Activated effector memory CD4-positive, alpha-beta T cell treated with Interleukin-2 at 50 U/mL for 16 hours (primary cell): Measurements from ENCODE around the gene PCGF3.

Experiments
- DNase-seq: peaks from one replicate; pipeline ENCODE4 v3.0.0-alpha.2; 2020

The PCGF3 gene

DNA sequence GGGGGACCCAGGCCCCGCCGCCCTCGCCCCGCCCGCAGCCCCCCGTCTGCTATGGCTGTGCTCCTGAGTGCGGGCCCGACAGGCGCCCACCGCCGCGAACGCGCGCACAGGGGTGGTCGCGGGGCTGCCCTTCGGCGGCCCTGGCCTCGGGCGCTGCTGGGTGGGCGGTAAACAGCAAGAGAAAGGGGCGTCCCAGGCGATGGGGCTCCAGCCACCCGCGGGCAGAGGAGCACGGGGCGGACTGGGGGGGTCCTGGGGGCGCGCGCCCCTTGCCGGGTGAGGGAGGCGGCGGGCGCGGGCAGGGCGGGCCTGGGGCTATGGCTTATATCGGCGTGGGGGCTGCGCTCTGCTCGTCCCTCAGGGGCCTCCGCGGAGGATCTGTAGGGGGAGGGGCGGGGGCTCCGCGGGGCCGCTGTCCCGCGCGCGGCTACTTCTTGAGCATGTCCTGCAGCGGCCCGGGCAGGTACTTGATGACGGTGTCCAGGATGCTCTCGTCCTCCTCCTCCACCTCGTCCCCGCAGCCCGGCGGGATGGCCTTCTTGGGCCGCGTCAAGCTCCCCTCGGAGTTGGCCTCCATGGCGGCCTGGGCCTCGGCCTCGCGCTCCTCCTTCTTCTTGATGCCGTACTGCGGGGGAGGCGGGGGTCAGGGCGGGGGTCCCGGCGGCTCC, 80.6 kb downstream of the PCGF3 start:
- no peak for DNase-seq

DNA sequence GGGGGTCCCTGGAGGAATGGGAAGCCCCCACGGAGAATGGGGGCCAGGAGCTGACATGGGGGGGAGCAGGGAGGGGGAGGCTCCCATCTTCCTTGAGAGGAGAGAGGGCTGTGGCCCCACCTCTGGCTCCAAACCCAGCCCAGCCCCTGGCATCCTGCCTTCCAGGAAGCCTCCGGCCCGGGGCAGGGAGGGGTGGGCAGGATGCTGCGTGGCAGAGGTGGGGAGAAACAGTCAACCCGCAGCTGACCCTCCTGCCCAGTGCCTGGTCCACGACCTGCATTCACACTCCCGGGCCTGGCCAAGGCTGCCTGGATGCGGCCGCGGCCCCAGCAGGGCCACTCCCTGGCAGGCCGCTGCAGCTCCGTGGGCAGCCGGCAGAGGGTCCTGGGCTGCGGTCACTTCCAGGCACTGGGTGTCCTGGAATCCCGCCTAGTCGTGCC, 81.2 kb downstream of the PCGF3 start:
- DNase-seq, result no peak

GRCh38 chr4:787561-787981, 81.9 kb downstream of the PCGF3 start:
- no peak for DNase-seq

GRCh38 chr4:788006-788635, 82.5 kb downstream of the PCGF3 start:
- no peak for DNase-seq

DNA sequence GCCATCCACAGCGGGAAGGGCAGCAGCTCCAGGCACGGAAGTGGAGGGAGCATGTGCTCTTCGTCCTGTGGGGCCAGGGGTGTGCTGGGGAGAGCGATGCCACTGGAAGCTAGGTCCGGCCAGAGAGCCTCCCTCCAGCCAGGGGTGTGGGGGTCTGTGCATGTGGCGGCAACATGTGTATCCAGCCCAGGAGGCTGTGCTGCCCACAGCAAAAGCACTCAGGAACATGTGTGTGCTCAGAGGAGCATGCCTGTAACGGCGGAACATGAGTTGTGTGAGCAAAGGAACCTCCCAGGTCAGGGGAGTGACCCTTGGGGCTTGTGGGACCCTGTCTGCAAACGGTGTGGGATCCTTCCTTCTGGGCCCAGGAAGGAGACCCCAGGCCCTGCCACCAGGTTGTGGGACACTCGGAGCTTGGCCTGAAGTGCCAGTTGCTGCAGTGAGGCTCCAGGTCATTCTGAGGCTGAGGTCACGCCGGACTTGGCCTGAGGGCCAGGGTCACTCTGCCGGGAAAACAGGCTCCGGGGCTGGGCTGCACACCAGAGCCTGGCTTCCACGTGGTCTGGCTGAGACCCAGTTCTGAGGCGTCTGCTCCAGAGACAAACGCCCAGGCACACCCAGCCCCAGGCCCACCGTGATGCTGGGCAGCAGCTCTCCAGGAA, 83.1 kb downstream of the PCGF3 start:
- DNase-seq, result no peak

GRCh38 chr4:789571-790465, 84.2 kb downstream of the PCGF3 start:
- no peak for DNase-seq

GRCh38 chr4:790466-790820, 84.8 kb downstream of the PCGF3 start:
- no peak for DNase-seq

DNA sequence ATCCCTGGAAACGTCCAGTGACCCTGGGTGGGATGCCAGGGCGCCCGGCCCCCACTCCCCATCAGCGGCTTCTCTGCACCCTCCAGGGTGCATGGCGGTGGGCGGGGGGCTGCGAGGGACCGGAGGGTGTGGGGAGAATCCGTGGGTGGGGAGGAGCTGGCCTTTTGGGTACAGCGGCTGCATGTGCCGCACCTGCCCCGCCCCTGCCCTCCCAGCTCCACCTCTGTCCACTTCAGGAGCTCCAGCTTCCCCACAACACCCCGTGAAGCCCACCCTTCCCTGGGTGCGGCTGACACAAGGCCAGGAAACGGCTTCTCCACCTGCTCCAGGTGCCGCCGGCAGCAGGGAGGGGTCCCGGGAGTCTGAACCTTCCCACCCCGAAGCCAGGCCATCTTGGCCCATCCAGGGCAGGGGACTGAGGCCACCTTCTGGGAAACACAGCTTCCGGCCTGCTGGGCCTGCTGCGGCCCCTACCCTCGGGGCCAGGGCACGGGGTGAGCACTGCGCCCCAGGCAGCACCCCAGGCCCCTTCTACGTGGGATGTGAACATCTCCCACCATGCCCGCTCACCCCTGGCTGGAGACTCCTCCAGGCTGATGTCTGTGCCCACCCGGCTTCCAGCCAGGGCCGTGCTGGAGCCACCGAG, 85.7 kb downstream of the PCGF3 start:
- no peak for DNase-seq

DNA sequence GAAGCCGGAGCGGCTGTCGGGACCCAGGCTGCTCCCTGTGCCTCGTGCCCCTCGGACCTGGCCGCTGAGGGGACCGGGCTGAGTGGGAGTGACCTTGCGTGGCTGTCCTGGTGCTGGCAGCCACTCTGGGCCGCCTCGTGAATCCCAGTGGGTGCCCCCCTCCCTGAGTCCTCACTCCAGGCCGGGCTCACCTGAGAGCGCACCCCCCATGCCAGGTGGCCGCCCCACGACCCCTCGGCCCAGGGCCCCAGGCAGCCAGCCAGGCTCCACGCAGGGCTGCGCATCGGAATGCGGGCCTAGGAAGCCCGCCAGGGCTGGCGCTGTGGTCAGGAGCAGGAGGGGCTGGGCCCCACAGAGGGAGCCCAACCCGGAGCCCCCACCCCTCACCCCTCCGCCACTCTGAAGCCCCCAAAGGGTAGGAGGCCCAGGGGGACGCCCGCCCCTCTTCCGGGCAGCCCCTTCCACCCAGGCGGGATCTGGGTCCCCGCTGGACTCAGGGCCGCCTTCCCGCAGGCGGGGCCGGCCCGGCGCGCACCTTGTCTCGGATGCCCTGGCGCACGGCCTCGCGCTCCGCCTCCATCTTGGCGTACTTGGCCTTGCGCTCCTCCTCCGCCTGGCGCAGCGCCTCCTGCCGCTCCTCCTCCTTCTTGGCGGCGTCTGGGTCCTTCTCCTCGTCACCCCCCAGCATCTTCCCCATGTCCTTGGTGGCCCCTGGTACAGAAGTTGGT, 86.4 kb downstream of the PCGF3 start:
- peak; percentile 30 for DNase-seq

DNA sequence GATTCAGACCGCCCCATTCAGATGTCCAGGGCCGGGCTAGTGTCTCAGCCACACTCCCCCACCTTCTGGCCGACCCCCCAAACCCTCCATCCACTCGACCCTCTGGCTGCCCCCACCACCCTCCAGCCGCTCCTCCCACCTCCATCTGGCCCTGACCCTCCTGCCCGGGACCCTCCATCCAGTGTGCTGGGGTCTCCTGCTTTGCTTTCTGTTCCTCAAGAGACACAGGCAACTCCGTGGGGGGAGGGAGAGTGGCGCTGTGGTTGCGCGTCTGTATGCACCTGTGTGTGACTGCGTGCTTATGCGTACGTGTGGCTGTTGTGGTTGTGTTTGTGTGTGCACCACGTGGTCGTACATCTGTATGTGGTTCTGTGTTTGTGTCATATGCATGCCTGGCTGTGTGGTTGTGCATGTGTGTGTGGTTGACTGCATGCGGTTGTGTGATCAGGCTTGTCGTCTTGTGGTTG, 87.0 kb downstream of the PCGF3 start:
- peak; percentile 24 for DNase-seq

GRCh38 chr4:793093-793861, 87.6 kb downstream of the PCGF3 start:
- DNase-seq, result no peak

DNA sequence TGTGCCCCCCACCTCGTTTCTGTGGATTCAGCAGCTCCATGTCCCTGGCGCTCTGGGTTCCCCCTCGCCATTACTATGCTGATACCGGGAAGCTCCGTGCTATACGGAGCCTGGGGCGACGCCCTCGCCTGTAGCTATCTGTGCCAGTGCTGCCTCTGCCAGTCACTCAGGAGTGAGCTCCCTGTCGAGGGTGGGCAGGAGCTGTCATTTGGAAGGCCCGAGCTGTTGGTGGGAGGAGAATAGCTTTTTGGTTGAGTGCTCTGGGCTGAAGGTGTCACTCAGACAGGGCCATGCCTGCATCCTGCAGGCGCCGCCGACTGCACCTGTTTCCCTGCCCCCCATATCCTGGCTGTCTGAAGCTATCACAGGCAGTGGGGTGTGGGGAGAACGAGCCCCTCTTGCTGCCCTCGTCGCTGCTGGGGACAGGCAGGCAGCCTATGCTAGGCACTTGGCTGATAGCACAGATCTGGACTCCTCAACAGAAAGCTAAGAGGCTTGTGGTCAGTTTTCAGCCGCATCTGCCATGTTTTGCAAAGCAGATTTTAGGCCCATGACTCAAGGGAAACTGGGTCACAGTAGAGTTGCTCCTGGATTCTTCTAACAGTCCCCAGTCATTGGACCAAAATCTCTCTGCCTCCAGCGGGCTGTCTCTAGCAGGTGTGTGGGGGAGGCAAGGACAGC, 88.4 kb downstream of the PCGF3 start:
- DNase-seq, result no peak

DNA sequence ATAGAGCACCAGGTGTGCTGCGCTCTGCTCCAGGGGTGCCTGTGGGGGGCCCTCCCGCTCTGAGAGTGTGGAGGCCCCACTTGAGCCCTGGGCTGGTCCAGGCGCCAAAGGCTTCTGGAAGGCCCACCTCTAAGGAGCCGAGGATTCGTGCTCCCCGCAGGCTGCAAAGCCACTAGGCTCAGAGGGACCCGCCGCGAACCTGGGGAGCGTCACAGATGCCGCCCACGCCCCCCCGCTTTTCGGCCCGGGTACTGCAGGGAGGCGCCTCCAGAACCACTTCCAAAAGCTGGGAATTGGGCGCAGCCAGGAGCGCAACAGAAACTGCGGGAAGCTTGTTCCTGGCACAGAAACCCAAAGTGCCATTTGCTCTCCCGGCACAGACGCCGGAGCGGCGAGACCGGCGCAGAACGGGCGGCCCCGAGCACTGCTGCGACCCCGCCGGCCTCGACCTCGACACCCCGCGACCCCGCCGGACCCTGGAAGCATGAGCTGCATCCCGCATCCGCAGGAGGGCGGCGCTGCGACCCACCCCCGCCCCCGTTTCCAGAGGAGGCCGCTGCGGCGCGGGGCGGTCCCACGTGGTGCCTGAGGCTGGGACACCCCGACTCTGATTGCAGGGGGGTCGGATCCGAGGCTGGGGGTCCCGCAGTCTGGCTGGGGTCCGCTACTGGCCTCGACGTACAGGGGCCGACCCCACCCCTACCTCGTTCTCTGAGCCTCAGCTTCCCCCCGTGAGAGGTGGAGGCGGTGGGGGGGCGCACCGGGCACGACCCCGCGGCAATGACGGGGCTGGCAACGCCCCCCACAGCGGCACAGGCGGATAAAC, 89.5 kb downstream of the PCGF3 start:
- no peak for DNase-seq

GRCh38 chr4:795726-796119, 90.1 kb downstream of the PCGF3 start:
- DNase-seq, result no peak

DNA sequence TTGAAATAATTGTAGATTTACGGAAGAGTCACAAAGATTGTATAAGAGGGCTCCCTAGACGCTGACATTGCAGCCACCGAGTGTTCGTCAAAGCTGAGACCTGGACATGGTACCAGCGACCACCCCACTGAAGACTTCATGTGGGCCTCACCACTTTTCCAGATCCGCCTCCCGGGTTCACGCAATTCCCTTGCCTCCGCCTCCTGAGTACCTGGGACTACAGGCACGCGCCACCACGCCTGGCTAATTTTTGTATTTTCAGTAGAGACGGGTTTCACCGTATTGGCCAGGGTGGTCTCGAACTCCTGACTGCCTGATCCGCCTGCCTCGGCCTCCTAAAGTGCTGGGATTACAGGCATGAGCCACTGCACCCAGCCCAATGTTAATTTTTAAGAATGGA, 90.6 kb downstream of the PCGF3 start:
- no peak for DNase-seq

GRCh38 chr4:797066-797465, 91.4 kb downstream of the PCGF3 start:
- no peak for DNase-seq

GRCh38 chr4:801436-802124, 95.9 kb downstream of the PCGF3 start:
- DNase-seq, result no peak

GRCh38 chr4:803884-804283, 98.3 kb downstream of the PCGF3 start:
- DNase-seq, result no peak

DNA sequence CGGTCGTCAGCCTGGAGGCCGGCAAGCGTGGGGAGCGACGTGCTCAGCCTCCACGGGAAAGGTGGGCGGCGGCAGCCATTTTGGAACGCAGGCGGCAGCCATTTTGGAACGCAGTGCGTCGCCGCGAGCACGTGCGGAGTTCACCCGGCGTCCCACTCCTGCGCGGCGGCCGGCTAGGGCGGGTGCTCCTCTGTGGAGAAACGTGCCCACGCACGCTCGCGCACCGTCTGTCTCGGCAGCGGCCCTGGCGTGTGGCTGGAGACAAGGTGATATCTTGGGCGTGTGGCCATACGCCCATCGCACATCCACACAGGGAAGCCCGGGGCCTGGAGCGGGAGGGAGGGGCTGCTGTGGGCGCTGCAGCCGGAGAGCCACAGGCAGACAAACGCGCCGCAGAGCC, 99.2 kb downstream of the PCGF3 start:
- DNase-seq, result no peak
